Testis (tissue), 2 donors: Measurements from ENCODE around the gene IL13RA1.

Source experiments
- CTCF ChIP-seq, 3 experiments: fragments of 450-650 bp in 2 of 3; fragments of 200-600 bp in 1 of 3; sonication (generic) in 1 of 3; IDR thresholded peaks; one replicate each; pipeline ENCODE4 v1.5.1; 2016 to 2019; ENCODE audit warnings: antibody characterized with exemption in 3 of 3, mild to moderate bottlenecking in 2 of 3, moderate library complexity in 1 of 3
- POLR2A ChIP-seq: fragments of 450-650 bp; IDR thresholded peaks from one replicate; pipeline ENCODE4 v1.6.1; 2017; ENCODE audit warnings: antibody characterized with exemption, mild to moderate bottlenecking, moderate library complexity

GRCh38 chrX:118724775-118725174 is 2.6 kb upstream of the IL13RA1 start:
- TF ChIP-seq CTCF (IDR thresholded peaks at IDR 0.05) (no peak), POLR2A (no peak)
